ENCODE measurements around the gene SLC38A1.

DNA sequence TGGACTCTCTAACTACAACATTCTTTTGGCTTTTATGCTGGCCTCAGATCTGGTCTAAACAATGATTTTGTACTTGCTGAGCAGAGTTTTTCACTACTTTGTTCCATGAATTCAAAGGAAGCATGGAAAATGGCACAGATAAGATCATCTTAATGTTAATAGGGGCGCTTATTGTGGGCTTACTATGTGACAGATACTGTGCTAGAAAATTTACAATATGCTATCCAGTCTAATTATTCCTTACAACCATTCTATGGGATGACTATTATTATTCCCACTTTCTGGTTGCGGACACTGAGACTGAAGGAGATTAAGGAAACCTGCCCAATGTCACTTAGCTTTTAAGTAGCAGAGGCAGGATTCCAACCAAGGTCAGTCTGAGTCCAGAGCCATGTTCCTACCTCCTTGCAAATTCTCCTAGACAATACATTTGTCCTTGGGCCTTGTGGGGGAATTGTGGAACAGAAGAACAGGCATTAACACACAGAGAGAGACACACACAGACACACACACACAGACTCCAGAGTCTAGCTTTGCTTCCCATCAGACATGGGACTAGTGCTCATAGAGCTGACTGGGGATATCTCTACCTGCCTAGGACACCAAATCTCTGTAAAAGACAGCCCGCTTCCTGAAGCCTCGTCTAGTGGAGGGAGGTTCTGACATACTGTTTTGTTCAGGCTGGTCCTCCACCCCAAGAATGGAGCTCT, 107.7 kb downstream of the SLC38A1 start:
- no peak for TF ChIP-seq CTCF (conservative IDR thresholded peaks at IDR 0.05; ENCODE audit: low read length)
- TF ChIP-seq EZH2phosphoT487 (IDR thresholded peaks at IDR 0.05; ENCODE audit: borderline replicate concordance, low read depth, low read length) = no peak

Data from OCI-LY7 (cell line).